Gastrocnemius medialis (tissue), 4 donors: ENCODE results near the gene CYP19A1. TPM values are rescaled to one million over a fixed set of nuclear protein-coding genes. Genes with fewer than 3 reads are reported as not detected.

Experiments
- ATAC-seq, 2 donors: fragments of 150-250 bp; one replicate each; pipeline ENCODE4 v1.9.1; 2016
- DNase-seq, 2 donors: peaks; one replicate each; pipeline ENCODE4 v3.0.0-alpha.2; 2019
- H3K27ac ChIP-seq, 4 donors: fragments of 200-600 bp; sonication (generic); 1 replicate in 1 of 4; 2 replicates in 3 of 4; pipeline ENCODE4 v1.5.1; 2016 to 2018; ENCODE audit warnings: mild to moderate bottlenecking in 2 of 4, moderate library complexity in 1 of 4
- H3K27me3 ChIP-seq, 3 donors: fragments of 200-600 bp; sonication (generic) in 2 of 3; 1 replicate in 1 of 3; 2 replicates in 2 of 3; pipeline versions ENCODE4 v1.5.1 to v1.6.0; 2016 to 2019; ENCODE audit warnings: mild to moderate bottlenecking in 1 of 3, moderate library complexity in 1 of 3
- H3K36me3 ChIP-seq, 2 donors: fragments of 200-600 bp; sonication (generic) in 1 of 2; one replicate each; pipeline ENCODE4 v1.5.1; 2017 to 2018
- H3K4me1 ChIP-seq, 2 donors: fragments of 200-600 bp; sonication (generic) in 1 of 2; one replicate each; pipeline ENCODE4 v1.5.1; 2016 to 2017; ENCODE audit warnings: mild to moderate bottlenecking in 2 of 2
- H3K4me3 ChIP-seq, 4 donors: fragments of 200-600 bp; sonication (generic) in 3 of 4; 1 replicate in 1 of 4; 2 replicates in 3 of 4; pipeline ENCODE4 v1.5.1; 2016 to 2019; ENCODE audit warnings: mild to moderate bottlenecking in 2 of 4
- H3K9me3 ChIP-seq, 3 donors: fragments of 200-600 bp; sonication (generic) in 2 of 3; 1 replicate in 1 of 3; 2 replicates in 2 of 3; pipeline ENCODE4 v1.5.1; 2016 to 2019
- POLR2A ChIP-seq, 2 donors: fragments of 450-650 bp; IDR thresholded peaks; one replicate each; pipeline ENCODE4 v1.6.1; 2017; ENCODE audit warnings: antibody characterized with exemption in 2 of 2, mild to moderate bottlenecking in 2 of 2, moderate library complexity in 2 of 2
- in situ Hi-C, 4 donors: fragments of 200-750 bp; cut with MboI; loops; one replicate each; pipeline versions ENCODE4 v1.15.0 to v1.8.0; 2017; ENCODE audit warnings: low sequenced_read_pairs in 4 of 4
- intact Hi-C: fragments of 100-400 bp; cut with DNase I; formaldehyde crosslinking; loops from one replicate; pipeline ENCODE4 v1.15.1; 2023; ENCODE audit warnings: low total_unique reads
- total RNA-seq, 4 donors: library from RNA; depleted of rRNA; stranded (reverse); fragments of >200 nt; gene quantifications; one replicate each; pipeline versions ENCODE4 v1.1.0 to v1.2.3, GENCODE V29; 2016
- TF ChIP-seq, protein P1 (sequence below), 5 experiments: fragments of 450-650 bp in 3 of 5; fragments of 200-600 bp in 2 of 5; sonication (generic) in 2 of 5; IDR thresholded peaks in 4 of 5; conservative IDR thresholded peaks in 1 of 5; 1 replicate in 4 of 5; 2 replicates in 1 of 5; pipeline ENCODE4 v1.5.1; 2016 to 2019; ENCODE audit warnings: antibody characterized with exemption in 5 of 5, mild to moderate bottlenecking in 3 of 5, moderate library complexity in 3 of 5

The CYP19A1 gene
- total RNA-seq = under 1 TPM in 3 of 4 donors, not detected in 1; 0.68 to 0.75 (median 0.71) TPM

DNA sequence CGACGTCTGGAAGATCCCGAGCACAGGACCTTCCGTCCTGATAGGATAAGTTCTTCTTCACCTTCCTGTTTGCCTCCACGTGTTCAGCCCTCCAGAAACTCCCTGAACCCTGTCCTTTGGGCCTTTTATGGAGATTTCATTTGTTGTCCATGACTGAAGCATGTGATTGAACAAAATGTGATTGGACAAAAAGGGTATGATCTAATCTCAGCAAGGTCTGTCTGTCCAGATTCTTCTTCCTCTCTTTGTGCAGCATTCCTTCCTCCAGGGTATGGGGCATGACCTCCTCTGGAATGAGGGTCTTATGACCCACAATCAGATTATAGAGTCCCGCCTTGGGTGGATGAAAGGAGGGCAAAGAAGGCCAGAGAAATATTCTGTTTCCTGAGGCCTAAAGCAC is at the start of gene CYP19A1:
Gene CYP19A1 (minus strand): TSS at position 101 of the 400 bp plus-strand sequence. CDS start 95,684 bp downstream, outside the sequence.
- no peak within 1 kb of the TSS for H3K4me3 ChIP-seq
- TF ChIP-seq, protein P1, sequence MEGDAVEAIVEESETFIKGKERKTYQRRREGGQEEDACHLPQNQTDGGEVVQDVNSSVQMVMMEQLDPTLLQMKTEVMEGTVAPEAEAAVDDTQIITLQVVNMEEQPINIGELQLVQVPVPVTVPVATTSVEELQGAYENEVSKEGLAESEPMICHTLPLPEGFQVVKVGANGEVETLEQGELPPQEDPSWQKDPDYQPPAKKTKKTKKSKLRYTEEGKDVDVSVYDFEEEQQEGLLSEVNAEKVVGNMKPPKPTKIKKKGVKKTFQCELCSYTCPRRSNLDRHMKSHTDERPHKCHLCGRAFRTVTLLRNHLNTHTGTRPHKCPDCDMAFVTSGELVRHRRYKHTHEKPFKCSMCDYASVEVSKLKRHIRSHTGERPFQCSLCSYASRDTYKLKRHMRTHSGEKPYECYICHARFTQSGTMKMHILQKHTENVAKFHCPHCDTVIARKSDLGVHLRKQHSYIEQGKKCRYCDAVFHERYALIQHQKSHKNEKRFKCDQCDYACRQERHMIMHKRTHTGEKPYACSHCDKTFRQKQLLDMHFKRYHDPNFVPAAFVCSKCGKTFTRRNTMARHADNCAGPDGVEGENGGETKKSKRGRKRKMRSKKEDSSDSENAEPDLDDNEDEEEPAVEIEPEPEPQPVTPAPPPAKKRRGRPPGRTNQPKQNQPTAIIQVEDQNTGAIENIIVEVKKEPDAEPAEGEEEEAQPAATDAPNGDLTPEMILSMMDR (IDR thresholded peaks at IDR 0.05 in 4 of 5, conservative IDR thresholded peaks at IDR 0.05 in 1 of 5) = no peak
- no peak for TF ChIP-seq POLR2A (IDR thresholded peaks at IDR 0.05)
- H3K4me1 ChIP-seq = peaks cover 0 to 5% of the 10 kb centered on the region in 2 donors
- H3K36me3 ChIP-seq = no peaks in the 10 kb centered on the region
- in situ Hi-C loops (no loop called here), intact Hi-C loops (loop anchor here (10.0 kb wide), 1 partner anchor 54 kb away; no protein-coding TSS in a partner anchor)
- no peaks in the 10 kb centered on the region for H3K9me3 ChIP-seq
- ATAC-seq (no peak), DNase-seq (no peak)
- H3K27me3 ChIP-seq = no peaks in the 10 kb centered on the region
- H3K27ac ChIP-seq = no peak within 1 kb of the TSS

DNA sequence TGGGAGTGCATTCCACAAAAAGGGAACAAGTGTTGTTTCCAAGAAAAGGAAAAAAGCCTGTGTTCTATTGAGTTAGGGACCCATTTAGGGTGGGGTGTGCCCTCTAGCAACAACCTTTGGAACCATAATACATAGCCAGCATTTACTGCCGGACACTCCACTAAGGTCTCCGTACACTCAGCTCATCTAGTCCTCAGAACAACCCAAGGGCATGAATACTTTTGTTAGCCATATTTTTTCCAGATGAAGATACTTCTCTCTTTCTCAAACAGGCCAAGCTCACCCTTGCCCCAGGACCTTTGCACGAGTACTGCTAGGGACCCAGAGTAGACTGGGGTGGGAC is 49.3 kb upstream of the CYP19A1 start:
- Histone ChIP-seq H3K4me1 (no peaks in the 10 kb centered on the region), H3K4me3 (no peak overlapping the region), H3K27ac (no peak overlapping the region), H3K9me3 (no peaks in the 10 kb centered on the region), H3K27me3 (no peaks in the 10 kb centered on the region), H3K36me3 (no peaks in the 10 kb centered on the region)
- intact Hi-C loops = no loop called here
- no peak for ATAC-seq
- no peak for DNase-seq
- in situ Hi-C loops = loop anchor here in 3 of 4 donors (5.0 to 25.0 kb wide), 4 partner anchors 100 to 230 kb away; no protein-coding TSS in a partner anchor
- TF ChIP-seq, protein P1 (IDR thresholded peaks at IDR 0.05 in 4 of 5, conservative IDR thresholded peaks at IDR 0.05 in 1 of 5) = no peak
- TF ChIP-seq POLR2A (IDR thresholded peaks at IDR 0.05) = no peak

DNA sequence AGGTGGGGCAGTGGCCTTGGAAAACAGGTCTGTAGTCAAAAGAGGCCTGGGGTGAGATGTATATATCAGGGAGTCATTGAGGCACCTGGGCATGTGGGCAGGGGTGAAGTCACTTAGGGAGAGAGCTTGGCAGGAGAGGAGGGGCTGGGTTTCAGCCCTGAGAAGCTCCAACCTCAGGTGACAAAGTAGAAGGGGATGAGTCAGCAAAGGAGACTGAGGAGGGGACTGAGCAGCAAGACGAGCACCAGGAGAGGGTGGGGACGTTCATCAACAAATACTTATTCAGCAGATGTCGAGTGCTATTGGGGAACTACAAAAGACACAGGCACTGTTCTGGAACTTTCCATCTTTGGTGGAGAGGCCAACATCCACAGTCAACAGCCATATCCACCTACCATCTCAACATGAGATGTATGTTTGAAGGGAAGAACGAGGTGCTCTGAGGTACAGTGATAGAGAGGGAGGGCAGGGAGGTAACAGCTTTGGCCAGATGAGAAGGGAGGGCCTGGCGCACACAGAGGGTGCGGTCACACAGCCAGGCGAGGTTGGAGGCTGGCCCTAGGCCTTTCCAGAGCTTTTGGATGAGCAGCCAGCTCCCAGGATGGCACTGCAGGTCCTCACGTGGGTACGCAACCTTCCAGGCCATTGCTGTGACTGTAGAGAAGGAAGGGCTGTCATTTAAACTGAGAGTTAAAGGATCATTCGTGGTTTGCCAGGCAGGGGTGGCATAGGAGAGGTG is 48.7 kb upstream of the CYP19A1 start:
- H3K27me3 ChIP-seq = no peaks in the 10 kb centered on the region
- ATAC-seq (no peak), DNase-seq (no peak)
- no peak overlapping the region for H3K27ac ChIP-seq
- H3K9me3 ChIP-seq = no peaks in the 10 kb centered on the region
- TF ChIP-seq, protein P1 (IDR thresholded peaks at IDR 0.05 in 4 of 5, conservative IDR thresholded peaks at IDR 0.05 in 1 of 5) = no peak
- no peak for TF ChIP-seq POLR2A (IDR thresholded peaks at IDR 0.05)
- no peaks in the 10 kb centered on the region for H3K36me3 ChIP-seq
- H3K4me3 ChIP-seq = no peak overlapping the region
- intact Hi-C loops = no loop called here
- in situ Hi-C loops = loop anchor here in 3 of 4 donors (5.0 to 25.0 kb wide), 4 partner anchors 100 to 230 kb away; no protein-coding TSS in a partner anchor
- no peaks in the 10 kb centered on the region for H3K4me1 ChIP-seq

DNA sequence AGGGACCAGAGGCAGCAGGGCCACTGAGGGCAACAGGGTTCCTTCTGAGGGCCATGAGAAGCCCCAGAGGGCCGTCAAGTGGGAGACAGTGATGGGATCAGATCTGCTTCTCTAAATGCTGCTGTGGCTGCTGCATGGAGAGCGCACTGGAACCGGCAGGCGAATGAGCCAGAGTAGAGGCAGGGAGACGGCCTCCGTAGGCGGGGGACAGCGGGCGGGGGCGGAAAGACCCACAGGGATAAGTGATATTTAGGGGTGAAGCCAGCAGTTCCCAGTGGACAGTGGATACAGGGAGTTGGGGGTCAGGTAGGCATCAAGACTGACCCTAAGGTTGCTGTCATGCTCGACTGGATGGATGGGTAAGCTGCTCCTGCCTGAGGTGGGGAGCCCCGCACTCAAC is 48.1 kb upstream of the CYP19A1 start:
- Histone ChIP-seq H3K27ac (no peak overlapping the region), H3K27me3 (no peaks in the 10 kb centered on the region), H3K36me3 (no peaks in the 10 kb centered on the region), H3K9me3 (no peaks in the 10 kb centered on the region), H3K4me3 (no peak overlapping the region), H3K4me1 (no peaks in the 10 kb centered on the region)
- DNase-seq = no peak
- ATAC-seq = no peak
- in situ Hi-C loops (loop anchor here in 3 of 4 donors (5.0 to 25.0 kb wide), 4 partner anchors 99 to 229 kb away; no protein-coding TSS in a partner anchor), intact Hi-C loops (no loop called here)
- TF ChIP-seq POLR2A (IDR thresholded peaks at IDR 0.05) = no peak
- TF ChIP-seq, protein P1 (IDR thresholded peaks at IDR 0.05 in 4 of 5, conservative IDR thresholded peaks at IDR 0.05 in 1 of 5) = no peak
